ENCODE measurements around the gene PLAC8L1.

Gene PLAC8L1

DNA sequence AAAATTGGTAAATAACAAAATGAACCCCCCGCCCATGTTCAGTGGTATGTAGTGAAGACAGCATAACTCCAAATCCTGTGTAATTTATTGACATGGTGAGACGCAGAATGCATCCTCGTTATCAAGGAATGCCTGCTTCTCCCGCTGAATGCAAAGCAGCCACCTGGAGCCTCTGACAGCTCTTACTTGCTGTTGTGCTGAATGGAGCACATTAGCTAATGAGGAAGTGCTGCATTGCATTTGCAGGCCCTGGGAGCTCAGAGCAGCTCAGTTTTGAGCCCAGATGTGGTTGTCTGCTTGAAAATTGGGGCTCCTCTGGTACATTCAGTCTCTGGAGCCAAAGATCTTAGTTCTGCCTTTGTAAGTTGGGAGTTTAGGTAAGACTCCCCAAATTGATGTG, 28.9 kb downstream of the PLAC8L1 start:
- Histone ChIP-seq H3K36me3 (no peaks in the 10 kb centered on the region), H3K4me1 (no peaks in the 10 kb centered on the region), H3K4me3 (ENCODE audit: low read depth, low read length) (no peak overlapping the region), H3K9me3 (no peaks in the 10 kb centered on the region), H3K27me3 (peaks cover 8% of the 10 kb centered on the region)
- TF ChIP-seq, protein P1, sequence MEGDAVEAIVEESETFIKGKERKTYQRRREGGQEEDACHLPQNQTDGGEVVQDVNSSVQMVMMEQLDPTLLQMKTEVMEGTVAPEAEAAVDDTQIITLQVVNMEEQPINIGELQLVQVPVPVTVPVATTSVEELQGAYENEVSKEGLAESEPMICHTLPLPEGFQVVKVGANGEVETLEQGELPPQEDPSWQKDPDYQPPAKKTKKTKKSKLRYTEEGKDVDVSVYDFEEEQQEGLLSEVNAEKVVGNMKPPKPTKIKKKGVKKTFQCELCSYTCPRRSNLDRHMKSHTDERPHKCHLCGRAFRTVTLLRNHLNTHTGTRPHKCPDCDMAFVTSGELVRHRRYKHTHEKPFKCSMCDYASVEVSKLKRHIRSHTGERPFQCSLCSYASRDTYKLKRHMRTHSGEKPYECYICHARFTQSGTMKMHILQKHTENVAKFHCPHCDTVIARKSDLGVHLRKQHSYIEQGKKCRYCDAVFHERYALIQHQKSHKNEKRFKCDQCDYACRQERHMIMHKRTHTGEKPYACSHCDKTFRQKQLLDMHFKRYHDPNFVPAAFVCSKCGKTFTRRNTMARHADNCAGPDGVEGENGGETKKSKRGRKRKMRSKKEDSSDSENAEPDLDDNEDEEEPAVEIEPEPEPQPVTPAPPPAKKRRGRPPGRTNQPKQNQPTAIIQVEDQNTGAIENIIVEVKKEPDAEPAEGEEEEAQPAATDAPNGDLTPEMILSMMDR (IDR thresholded peaks at IDR 0.05; ENCODE audit: low read depth, low read length): no peak
- no peak for DNase-seq

DNA sequence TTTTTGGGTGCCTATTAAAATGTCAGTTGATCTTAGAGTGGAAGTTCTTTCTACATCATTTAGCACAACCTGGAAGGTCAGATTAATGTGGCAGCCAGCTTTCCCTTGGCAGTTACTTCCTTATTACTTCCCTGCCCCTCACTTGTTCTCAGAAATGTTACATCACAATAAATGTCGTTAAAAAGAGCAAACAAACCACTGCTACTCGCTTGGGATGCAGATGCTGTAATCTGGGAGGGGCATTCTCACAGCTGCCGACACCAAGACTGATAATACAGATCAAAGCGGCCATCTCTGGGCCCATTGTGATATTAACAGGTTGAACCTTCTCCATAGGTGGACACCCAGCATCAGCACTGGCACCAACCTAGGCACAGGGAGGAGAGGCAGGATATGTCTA, 29.3 kb downstream of the PLAC8L1 start:
- no peaks in the 10 kb centered on the region for H3K36me3 ChIP-seq
- TF ChIP-seq, protein P1 (IDR thresholded peaks at IDR 0.05; ENCODE audit: low read depth, low read length): no peak
- H3K4me1 ChIP-seq: no peaks in the 10 kb centered on the region
- peaks cover 8% of the 10 kb centered on the region for H3K27me3 ChIP-seq
- no peaks in the 10 kb centered on the region for H3K9me3 ChIP-seq
- H3K4me3 ChIP-seq (ENCODE audit: low read depth, low read length): no peak overlapping the region
- no peak for DNase-seq

DNA sequence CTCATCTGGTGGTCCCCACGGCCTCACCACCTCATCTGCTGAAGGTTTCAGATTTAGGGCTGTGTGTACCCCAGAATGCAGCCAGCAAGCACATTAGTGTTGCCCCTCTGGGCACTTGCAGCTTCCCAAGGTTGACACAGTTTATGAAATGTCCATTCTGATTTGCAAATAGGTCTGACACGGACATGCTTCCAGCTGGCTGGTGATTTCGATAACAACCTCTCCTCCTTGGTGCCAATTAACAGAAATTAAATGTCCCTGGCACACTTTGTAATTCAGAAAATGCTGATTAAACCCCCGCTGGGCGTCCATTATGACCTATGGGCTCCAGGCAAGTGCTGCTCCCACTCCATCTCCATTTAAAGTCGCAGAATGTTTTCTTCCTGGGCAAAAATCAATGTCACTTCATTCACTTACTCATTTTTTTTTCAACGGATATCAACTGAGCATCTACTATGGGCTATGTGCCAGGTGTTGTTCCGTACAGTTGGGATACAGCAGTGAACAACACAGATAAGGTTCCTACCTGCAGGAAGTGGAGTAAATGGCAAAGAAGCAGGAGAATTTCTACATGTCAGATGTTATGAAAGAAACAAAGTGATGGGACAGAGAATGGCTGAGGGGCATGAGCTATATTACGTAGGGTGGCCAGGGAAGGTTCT, 32.0 kb downstream of the PLAC8L1 start:
- Histone ChIP-seq H3K36me3 (no peaks in the 10 kb centered on the region), H3K4me3 (ENCODE audit: low read depth, low read length) (no peak overlapping the region), H3K9me3 (no peaks in the 10 kb centered on the region), H3K4me1 (no peaks in the 10 kb centered on the region), H3K27me3 (peaks cover 4% of the 10 kb centered on the region)
- DNase-seq: no peak
- TF ChIP-seq, protein P1 (IDR thresholded peaks at IDR 0.05; ENCODE audit: low read depth, low read length): no peak

DNA sequence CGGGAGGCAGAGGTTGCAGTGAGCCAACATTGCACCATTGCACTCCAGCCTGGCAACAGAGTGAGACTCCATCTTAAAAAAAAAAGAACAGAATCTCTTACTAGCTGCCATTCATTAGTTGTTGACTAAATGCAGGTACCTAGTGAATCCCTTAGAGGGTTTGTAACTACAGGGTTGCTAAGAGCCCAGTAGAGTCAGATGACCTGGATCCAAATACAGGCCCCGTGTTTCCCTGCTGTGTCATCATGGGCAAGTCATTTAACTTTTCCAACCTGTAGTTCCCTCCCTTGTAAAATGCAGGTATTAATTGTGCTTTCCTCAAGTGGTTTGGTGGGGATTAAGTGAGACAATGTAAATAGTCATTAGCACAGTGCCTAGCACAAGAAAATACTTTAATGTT, 32.8 kb downstream of the PLAC8L1 start:
- TF ChIP-seq, protein P1 (IDR thresholded peaks at IDR 0.05; ENCODE audit: low read depth, low read length): no peak
- Histone ChIP-seq H3K27me3 (peaks cover 2% of the 10 kb centered on the region), H3K9me3 (no peaks in the 10 kb centered on the region), H3K4me1 (no peaks in the 10 kb centered on the region), H3K4me3 (ENCODE audit: low read depth, low read length) (no peak overlapping the region), H3K36me3 (no peaks in the 10 kb centered on the region)
- DNase-seq: no peak

DNA sequence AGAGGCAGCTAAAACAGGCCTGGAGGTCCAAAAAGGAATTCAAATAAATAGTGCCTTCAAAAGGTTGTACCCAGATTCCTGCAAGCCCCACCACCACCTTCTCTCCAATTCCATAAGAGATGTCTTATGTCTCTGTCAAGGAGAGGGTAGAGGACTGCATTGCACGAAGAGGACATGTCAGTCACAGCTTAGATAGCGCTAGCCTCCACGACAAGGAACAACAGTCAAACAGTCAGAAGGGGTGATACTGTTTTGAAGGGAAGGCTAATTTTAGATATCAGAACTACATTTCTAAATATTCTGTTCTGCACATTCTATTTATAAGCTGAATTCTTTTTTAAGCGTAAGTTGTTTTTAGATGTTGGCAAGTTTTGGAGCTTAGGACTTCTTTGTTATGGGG, 34.2 kb downstream of the PLAC8L1 start:
- Histone ChIP-seq H3K36me3 (no peaks in the 10 kb centered on the region), H3K4me1 (no peaks in the 10 kb centered on the region), H3K27me3 (no peaks in the 10 kb centered on the region; the same call in 1 of the 2 replicates), H3K9me3 (no peaks in the 10 kb centered on the region), H3K4me3 (ENCODE audit: low read depth, low read length) (no peak overlapping the region)
- TF ChIP-seq, protein P1 (IDR thresholded peaks at IDR 0.05; ENCODE audit: low read depth, low read length): no peak
- DNase-seq: no peak

DNA sequence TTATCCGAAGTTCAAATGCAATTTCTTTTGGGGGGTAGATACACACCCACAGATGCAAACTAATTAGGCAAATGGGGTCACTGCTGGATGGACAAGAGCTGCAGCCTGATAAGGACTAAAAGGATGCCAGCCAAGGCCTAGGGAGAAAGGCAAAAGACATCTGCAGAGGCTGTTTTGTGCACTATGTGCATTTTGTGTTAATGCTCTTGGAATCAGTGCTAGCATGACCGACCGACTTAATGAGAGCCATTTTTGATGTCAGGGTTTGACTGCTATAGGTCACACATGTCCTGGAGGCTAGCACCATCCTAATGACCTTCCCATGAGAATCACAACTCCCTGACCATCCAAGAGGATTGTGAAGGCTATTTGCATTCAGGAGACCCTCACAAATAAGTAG, 34.6 kb downstream of the PLAC8L1 start:
- Histone ChIP-seq H3K9me3 (no peaks in the 10 kb centered on the region), H3K4me1 (no peaks in the 10 kb centered on the region), H3K27me3 (no peaks in the 10 kb centered on the region; the same call in 1 of the 2 replicates), H3K4me3 (ENCODE audit: low read depth, low read length) (no peak overlapping the region), H3K36me3 (no peaks in the 10 kb centered on the region)
- no peak for DNase-seq
- TF ChIP-seq, protein P1 (IDR thresholded peaks at IDR 0.05; ENCODE audit: low read depth, low read length): no peak

Measured in BE2C (cell line).